Hematopoietic multipotent progenitor cell (in vitro differentiated cells): ENCODE data around the gene STXBP5. TPM values are rescaled to one million over a fixed set of nuclear protein-coding genes. Genes with fewer than 3 reads are reported as not detected.
"Not testable (repeated sequence)": the region's sequence is repeated elsewhere in the genome, so short reads cannot be mapped to it uniquely, and the experiment has no call there.

Source experiments
- DNase-seq, 3 donors: peaks; one replicate each; pipeline ENCODE4 v3.0.0-alpha.2; 2011 to 2015; ENCODE audit warnings: low read depth in 2 of 3, low spot score in 2 of 3
- total RNA-seq: library from RNA; depleted of rRNA; stranded (reverse); fragments of >200 nt; gene quantifications from one replicate; pipeline ENCODE4 v1.2.3, GENCODE V29; 2012

Gene STXBP5
- total RNA-seq, 1 donor: 39.3 TPM

DNA sequence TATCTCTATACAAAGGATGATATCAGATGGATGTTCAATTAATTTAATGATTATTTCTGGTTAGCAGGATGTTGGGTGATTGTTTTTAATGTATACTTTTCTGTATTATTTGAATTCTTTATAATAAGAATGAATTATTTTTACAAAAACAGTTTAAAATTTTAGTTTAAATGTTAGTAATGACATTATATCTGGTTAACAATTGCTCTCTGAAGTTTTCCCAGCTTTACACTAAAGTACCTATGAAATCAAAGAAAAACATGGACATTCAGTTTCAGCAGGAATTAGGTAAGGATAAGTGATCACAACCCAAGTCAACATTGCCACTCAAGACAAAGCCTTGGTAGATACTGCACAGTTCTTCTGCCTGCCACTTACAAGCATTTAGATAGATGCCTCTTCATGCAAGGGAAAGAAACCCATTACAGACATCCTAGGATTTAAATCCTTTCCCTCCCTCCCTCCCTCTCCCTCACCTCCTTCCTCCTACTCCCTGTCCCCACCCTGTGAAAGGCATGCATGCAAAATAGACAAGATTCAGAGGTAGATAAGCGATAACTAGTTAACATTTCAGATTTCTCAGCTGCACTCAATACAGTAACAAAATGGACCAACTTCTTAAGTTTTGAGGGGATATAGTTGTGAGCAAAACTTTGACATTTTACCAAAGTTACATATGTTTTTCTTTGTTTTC lies 143.8 kb downstream of the STXBP5 start:
- no peak for DNase-seq

- no peak for DNase-seq
Measured at GRCh38 chr6:147361311-147361981, 157.2 kb downstream of the STXBP5 start.

- DNase-seq: peak in 1 of 3 donors; percentile 7
Measured at GRCh38 chr6:147366290-147366689, 162.1 kb downstream of the STXBP5 start.

DNA sequence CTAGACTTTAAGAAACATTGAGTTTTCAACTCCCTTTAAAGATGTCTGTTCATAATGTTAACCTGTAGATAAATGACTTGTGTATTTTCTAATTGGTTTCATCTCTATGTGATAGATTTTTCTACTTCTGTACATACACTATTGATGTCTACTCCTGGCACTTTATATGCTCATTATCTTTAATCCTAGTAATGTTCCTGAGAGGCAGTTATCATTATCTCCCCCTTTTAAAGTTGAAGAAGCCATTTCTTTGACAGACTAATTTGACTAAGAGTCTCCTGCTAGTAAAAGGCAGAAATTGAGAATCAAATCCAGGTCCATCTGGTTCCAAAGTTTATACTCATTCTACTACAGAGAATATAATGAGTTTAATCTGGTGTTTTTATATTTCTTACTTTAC lies 167.1 kb downstream of the STXBP5 start:
- DNase-seq: no peak

- DNase-seq: no peak
Measured at GRCh38 chr6:147372806-147373205, 168.6 kb downstream of the STXBP5 start.

GRCh38 chr6:147378819-147379218 lies 174.6 kb downstream of the STXBP5 start:
- DNase-seq: no peak

- not testable (repeated sequence) for DNase-seq
Measured at GRCh38 chr6:147380841-147381240, 176.6 kb downstream of the STXBP5 start.

DNA sequence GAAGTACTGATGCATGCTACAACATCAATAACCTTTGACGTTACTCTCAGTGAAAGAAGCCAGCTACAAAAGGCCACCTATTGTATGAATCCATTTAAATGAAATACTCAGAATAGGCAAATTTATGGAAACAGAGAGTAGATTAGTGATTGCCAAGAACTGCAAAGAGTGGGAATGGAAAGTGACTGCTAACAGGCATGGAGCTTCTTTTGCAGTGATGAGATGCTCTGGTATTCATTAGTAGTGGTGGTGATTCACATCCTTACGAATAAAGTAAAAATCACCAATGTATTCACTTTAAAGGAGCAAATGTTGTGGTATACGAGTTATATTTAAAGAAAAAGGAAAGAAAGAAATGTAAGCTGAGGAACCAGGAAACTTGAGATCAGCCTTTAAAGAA lies 177.5 kb downstream of the STXBP5 start:
- no peak for DNase-seq

DNA sequence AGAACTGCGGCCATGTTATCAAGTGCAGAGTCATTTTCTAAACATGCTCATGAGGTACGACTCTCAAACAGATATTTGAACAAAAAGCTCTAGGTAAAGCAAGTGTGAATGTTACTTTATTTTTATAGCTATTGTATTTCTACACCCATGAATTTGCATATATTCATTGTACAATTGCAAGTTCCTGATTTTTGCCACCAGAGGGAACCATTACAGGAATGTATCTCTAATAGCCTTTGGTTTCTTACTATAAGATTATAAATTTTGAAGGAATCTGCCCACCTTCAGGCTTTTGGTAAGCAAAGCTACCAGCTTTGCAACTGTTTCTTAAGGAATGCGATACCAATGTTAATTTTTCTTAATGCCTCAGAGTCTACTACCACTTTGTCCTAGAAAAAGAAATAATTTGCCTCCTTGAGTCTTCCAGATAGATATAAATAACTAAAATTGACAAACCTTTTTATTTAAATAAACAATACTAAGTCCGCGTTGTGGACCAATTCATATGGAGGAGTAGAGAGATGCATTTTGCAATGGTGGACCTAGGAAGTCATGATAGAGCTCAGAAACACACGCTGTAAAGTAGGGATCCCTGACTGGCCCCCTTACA lies 178.8 kb downstream of the STXBP5 start:
- peak in 2 of 3 donors; percentile 7 to 56 for DNase-seq

DNA sequence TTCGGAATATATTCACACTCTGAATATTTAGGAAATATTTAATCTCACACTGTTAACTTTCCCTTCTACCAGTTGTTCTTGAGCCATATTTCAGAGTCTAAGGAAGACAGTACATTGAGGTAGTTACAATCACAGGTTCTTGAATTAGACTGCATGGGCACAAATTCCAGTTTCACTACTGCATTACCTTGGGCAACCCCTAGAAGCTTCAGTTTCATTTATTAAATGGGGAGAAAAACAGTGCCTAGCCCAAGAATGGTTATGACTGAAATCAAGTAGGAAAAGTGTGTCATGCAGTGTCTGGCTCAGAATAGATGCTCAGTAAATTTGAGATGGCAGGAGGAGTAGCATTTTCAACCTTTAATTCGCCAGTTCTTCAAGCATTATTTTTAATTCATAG lies 179.8 kb downstream of the STXBP5 start:
- DNase-seq: no peak

GRCh38 chr6:147384737-147385710 lies 180.8 kb downstream of the STXBP5 start:
- DNase-seq: no peak

- no peak for DNase-seq
Measured at GRCh38 chr6:147389463-147389862, 185.2 kb downstream of the STXBP5 start.

GRCh38 chr6:147390909-147391536 lies 186.8 kb downstream of the STXBP5 start:
- DNase-seq: peak in 2 of 3 donors; percentile 26 to 48

DNA sequence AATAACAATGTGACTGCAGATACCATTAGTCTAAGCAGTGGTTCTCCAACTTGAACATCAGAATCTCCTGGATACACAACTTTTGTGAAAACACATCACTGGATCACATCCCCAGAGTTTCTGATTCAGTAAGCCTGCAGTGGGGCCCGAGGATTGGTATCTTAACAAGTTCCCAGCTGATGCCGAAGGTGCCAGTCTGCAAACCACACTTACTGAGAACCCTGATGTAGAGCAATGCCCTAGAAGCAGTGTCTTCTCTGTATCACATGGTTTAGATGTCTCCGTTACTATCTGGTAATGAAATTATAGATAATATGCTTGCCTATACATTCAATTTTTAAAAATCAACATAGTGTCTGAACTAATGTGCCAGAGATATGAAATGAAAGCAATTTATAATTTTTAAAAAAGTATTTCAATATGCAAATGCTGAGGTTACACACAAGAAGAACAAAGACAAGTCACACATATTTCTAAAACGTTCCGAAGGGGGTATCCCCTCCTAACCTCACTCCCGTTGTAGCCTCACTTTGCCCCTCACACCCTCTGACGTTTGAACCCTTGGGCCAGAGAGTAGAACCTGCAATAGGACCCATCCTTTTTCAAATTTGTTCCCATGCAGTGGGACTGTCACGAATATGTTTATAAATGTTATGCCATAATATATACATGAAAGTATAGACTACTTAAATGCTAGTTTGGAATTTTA lies 188.9 kb downstream of the STXBP5 start:
- no peak for DNase-seq

DNA sequence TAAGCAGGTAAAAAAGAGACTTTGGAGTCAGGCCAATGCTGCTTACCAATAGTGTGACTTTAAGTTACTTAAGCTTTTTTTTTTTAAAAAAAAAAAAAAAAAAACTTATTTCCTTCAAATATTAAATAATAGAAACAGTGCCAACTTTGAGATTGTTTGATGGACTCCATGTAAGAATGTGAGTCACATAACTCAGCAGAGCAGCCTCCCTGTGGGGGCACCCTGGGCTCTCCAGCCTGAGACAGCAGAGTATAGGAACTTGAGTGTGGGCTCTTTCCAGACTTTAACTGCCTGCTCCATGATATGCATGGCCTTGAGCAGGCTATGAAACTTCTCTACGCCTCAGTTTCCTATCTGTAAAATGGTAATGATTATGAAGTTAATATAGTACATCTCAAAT lies 190.9 kb downstream of the STXBP5 start:
- no peak for DNase-seq

GRCh38 chr6:147397306-147397705 lies 193.1 kb downstream of the STXBP5 start:
- no peak for DNase-seq

- DNase-seq: no peak
Measured at GRCh38 chr6:147400968-147401367, 196.8 kb downstream of the STXBP5 start.

DNA sequence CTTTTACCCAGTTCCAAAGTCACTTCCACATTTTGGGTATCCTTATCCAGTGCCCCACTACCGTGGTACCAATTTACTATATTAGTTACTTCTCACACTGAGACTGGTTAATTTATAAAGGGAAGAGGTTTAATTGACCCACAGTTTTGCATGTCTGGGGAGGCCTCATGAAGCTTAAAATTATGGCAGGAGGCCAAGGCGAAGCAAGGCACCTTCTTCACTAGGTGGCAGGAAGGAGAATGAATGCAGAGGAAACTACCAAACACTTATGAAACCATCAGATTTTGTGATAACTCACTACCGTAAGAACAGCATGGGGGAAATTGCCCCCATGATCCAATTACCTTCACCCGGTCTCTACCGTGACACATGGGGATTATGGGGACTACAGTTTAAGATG lies 197.6 kb downstream of the STXBP5 start:
- no peak for DNase-seq

GRCh38 chr6:147406783-147407182 lies 202.6 kb downstream of the STXBP5 start:
- no peak for DNase-seq

- DNase-seq: no peak
Measured at GRCh38 chr6:147407571-147407970, 203.4 kb downstream of the STXBP5 start.
